HG03095 (cell line): ENCODE measurements around the gene IFNB1.

Source experiments
- ATAC-seq: cut with Tn5 transposase; IDR thresholded peaks from one replicate; pipeline ENCODE4 v1.9.1; 2021; ENCODE audit warnings: moderate library complexity; ENCODE audit not compliant: unreplicated experiment

Gene IFNB1

GRCh38 chr9:21070906-21071305 is 6.8 kb downstream of the IFNB1 start:
- ATAC-seq, result no peak

GRCh38 chr9:21070171-21070571 is 7.6 kb downstream of the IFNB1 start:
- ATAC-seq, result no peak

GRCh38 chr9:21060919-21061561 is 16.7 kb downstream of the IFNB1 start:
- no peak for ATAC-seq

- no peak for ATAC-seq
Observed at GRCh38 chr9:21056931-21057330, 20.8 kb downstream of the IFNB1 start.

GRCh38 chr9:21053851-21054250 is 23.9 kb downstream of the IFNB1 start:
- no peak for ATAC-seq

GRCh38 chr9:21047281-21047691 is 30.5 kb downstream of the IFNB1 start:
- no peak for ATAC-seq

GRCh38 chr9:21043841-21044240 is 33.9 kb downstream of the IFNB1 start:
- ATAC-seq, result no peak

GRCh38 chr9:21042466-21042865 is 35.3 kb downstream of the IFNB1 start:
- ATAC-seq, result no peak

GRCh38 chr9:21039302-21039701 is 38.4 kb downstream of the IFNB1 start:
- no peak for ATAC-seq

GRCh38 chr9:21037278-21037677 is 40.5 kb downstream of the IFNB1 start:
- ATAC-seq, result no peak

GRCh38 chr9:21031808-21032183 is 45.9 kb downstream of the IFNB1 start:
- no peak for ATAC-seq

GRCh38 chr9:21031091-21031807 is 46.5 kb downstream of the IFNB1 start, which contains the start of gene HACD4:
TSS of gene HACD4 (minus strand) at chr9:21031640. CDS start at chr9:21031590, 50 bp downstream.
- peak; percentile 77 for ATAC-seq

GRCh38 chr9:21030389-21031035 is 47.2 kb downstream of the IFNB1 start:
- peak; percentile 71 for ATAC-seq

- no peak for ATAC-seq
Observed at GRCh38 chr9:21029661-21030060, 48.1 kb downstream of the IFNB1 start.

- ATAC-seq, result no peak
Observed at GRCh38 chr9:21028466-21028865, 49.3 kb downstream of the IFNB1 start.

GRCh38 chr9:21027295-21027694 is 50.4 kb downstream of the IFNB1 start:
- ATAC-seq, result no peak
